GM19452 (cell line): ENCODE results near the gene PLB1.

Experiments used
- ATAC-seq: cut with Tn5 transposase; IDR thresholded peaks from one replicate; pipeline ENCODE4 v1.9.1; 2021; ENCODE audit not compliant: unreplicated experiment

The PLB1 gene

DNA sequence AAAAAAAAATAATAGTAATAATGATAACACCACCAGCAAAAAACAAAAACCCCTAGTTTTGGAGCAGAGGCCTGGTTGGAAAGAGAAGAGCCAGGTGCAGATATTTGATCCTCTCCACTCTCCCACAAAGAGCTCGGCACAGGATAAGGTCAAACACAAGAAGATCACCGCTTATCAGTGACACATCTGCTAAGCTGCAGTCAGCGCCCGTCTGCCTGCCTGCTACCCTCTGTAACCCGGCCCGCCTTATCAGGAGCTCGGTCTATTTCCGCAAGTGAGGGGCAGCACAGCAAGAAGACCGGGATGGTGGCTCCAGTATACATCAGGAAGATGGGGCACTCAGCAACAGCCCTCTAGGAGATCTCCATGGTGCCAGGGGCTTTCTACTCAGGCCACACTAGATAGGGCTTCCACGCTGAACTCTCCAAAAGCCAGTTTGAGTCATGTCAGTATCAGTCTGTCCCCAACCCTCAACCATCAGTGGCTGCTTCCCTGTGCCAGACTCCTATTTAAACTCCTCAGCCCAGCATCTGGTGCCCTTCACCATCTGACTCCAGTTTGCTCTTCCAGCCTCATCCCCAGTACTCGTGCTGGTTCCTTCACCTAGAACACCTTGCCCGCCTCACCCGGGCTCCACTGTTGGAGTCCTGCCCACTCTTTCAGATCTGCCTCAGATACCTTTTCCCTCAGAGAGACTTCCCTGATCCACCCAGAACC lies 188.4 kb downstream of the PLB1 start:
- ATAC-seq, result no peak

DNA sequence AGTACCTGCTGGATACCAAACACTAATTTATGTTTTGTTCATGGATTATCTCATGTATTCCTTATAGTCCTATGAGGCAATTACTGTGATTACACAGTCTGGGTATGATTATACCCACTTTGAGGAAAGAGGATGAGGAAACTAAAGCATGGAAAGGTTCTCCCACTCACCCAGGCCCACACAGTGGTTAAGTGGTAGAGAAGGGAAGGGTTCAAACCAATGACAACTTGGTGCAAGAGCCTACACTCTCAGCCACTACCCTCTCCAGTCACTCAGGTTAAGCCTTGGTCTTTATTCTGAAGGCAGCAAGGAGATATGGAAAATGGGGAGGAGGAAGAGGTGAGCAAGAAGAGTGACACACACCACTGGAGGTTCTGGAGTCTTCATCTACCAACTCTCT lies 191.3 kb downstream of the PLB1 start:
- ATAC-seq, result no peak

DNA sequence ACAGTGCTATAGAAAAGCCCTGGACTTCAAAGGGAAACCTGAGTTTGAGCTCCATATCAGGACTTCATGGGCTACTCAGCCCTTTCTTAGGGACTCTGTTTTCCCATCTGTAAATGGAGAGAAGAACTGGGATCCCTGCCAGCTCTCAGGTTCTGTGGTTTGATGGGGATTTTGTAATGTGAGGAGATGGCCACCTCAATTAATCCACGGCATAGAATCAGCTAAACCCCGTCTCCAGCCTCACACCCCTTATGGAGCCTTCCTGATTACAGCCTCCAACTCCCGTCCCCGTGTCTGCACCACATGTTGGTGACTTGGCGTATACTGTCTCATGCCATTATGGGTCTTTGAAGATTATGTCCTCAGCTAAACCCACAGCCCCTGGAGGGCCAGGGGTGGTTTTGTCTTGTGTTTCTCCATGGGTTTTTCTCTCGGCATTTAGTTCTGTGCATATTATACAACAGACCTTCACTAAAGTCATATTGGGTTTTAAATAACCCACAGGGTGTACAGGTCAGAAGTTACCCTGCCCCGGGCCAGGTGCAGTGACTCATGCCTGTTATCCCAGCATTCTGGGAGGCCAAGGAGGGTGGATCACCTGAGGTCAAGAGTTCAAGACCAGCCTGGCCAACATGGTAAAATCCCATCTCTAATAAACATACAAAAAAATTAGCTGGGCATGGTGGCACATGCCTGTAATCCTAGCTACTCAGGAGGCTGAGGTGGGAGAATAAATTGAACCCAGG lies 192.0 kb downstream of the PLB1 start:
- no peak for ATAC-seq

DNA sequence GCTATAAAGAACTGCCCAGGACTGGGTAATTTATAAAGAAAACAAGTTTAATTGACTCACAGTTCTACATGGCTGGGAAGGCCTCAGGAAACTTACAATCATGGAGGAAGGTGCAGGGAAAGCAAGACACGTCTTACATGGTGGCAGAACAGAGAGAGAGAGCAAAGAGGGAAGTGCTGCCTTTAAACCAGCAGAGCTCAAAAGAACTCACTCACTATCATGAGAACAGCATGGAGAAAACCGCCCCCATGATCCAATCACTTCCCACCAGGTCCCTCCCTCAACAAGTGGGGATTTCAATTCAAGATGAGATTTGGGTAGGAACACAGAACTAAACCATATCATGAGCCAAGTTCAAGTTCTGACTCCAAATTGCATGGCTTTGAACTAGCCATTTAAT lies 193.0 kb downstream of the PLB1 start:
- no peak for ATAC-seq

DNA sequence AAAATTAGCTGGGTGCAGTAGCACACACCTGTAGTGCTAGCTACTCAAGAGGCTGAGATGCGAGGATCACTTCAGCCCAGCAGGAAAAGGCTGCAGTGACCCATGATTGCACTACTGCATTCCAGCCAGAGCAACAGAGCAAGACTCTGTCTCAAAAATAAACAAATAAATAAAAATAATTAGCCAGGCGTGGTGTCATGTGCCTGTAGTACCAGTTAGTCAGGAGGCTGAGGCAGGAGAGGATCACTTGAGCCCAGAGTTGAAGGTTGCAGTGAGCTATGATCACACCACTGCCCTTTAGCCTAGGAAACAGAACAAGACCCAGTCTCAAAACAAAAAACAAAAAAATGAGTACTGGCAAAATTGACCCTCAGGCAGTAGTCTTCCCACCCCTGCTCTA lies 193.9 kb downstream of the PLB1 start:
- no peak for ATAC-seq

DNA sequence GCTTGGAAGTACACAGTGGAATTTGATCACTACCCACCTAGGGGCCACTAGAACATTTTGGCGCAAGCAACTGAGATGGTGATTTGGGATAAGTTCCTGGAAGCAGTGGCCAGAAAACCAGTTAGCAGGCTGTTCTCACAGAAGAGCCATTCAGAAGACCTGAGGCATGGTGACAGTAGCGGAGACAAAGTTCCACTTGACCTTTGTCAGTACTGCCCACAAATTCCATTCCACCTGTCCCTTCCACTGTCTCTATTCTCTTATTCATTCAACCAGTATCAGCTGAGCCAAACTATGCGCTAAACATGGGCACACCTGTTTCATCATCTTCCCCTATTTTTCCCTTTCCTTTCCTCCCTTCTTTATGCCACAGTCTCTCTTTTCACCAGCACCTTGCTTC lies 196.6 kb downstream of the PLB1 start:
- ATAC-seq, result no peak

DNA sequence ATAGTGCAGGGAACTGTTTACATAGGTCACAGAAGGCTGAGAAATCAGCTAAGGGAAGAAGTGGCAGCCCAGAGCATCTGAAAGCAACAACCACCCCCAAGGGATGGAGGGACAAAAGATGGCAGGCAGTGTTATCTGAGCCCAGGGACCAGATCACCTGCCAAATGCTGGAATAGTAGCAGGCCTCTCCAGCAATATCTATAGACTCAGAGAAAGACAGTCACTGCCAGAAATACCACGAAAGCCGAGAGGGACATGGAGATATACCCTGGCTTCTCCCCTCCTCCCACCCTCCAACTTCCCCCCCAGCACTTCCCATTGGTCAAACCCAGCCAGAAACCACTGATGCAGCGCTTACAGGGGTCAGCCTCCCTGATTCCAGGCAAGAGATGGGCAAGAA lies 197.4 kb downstream of the PLB1 start:
- no peak for ATAC-seq
